ENCODE results near the gene BRD7.

DNA sequence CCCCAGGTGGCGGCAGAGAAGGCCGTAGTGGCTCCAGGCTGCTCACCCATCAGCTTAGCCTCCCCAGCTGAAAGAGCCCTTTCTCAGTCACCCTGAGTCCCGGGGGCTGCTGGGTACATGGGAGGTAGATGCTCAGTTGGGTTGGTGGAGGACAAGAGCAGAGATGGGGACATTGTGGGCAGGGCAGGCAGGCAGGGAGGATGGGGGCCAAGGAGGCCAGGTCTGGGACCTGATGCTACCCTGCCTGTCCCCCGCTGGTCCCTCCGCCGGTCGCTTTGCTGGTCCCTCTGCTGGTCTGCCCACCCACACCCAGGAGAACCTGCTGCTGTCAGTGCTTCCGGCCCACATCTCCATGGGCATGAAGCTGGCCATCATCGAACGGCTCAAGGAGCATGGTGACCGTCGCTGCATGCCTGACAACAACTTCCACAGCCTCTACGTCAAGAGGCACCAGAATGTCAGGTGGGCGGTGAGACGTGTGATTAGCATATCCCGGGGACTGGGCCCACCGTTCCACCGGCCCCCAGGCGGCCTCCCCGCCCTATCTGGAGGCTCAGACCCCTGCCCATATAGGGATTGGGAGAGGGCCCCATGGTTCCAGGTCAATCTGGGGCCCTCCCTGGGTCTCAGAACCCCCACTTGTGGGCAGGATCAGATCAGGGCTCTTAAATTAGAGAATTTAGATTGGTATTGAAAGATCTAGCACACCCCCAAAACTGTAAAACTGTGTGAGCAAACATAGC, 75.6 kb downstream of the BRD7 start:
- TF ChIP-seq, protein P1, sequence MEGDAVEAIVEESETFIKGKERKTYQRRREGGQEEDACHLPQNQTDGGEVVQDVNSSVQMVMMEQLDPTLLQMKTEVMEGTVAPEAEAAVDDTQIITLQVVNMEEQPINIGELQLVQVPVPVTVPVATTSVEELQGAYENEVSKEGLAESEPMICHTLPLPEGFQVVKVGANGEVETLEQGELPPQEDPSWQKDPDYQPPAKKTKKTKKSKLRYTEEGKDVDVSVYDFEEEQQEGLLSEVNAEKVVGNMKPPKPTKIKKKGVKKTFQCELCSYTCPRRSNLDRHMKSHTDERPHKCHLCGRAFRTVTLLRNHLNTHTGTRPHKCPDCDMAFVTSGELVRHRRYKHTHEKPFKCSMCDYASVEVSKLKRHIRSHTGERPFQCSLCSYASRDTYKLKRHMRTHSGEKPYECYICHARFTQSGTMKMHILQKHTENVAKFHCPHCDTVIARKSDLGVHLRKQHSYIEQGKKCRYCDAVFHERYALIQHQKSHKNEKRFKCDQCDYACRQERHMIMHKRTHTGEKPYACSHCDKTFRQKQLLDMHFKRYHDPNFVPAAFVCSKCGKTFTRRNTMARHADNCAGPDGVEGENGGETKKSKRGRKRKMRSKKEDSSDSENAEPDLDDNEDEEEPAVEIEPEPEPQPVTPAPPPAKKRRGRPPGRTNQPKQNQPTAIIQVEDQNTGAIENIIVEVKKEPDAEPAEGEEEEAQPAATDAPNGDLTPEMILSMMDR (IDR thresholded peaks at IDR 0.05; ENCODE audit: low read depth, low read length, missing input control) = no peak
- TF ChIP-seq YY1 (IDR thresholded peaks at IDR 0.05) = no peak
- no peak for TF ChIP-seq RAD21 (IDR thresholded peaks at IDR 0.05)
- TF ChIP-seq, protein P2, sequence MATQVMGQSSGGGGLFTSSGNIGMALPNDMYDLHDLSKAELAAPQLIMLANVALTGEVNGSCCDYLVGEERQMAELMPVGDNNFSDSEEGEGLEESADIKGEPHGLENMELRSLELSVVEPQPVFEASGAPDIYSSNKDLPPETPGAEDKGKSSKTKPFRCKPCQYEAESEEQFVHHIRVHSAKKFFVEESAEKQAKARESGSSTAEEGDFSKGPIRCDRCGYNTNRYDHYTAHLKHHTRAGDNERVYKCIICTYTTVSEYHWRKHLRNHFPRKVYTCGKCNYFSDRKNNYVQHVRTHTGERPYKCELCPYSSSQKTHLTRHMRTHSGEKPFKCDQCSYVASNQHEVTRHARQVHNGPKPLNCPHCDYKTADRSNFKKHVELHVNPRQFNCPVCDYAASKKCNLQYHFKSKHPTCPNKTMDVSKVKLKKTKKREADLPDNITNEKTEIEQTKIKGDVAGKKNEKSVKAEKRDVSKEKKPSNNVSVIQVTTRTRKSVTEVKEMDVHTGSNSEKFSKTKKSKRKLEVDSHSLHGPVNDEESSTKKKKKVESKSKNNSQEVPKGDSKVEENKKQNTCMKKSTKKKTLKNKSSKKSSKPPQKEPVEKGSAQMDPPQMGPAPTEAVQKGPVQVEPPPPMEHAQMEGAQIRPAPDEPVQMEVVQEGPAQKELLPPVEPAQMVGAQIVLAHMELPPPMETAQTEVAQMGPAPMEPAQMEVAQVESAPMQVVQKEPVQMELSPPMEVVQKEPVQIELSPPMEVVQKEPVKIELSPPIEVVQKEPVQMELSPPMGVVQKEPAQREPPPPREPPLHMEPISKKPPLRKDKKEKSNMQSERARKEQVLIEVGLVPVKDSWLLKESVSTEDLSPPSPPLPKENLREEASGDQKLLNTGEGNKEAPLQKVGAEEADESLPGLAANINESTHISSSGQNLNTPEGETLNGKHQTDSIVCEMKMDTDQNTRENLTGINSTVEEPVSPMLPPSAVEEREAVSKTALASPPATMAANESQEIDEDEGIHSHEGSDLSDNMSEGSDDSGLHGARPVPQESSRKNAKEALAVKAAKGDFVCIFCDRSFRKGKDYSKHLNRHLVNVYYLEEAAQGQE (IDR thresholded peaks at IDR 0.05) = no peak
- TF ChIP-seq MAX (IDR thresholded peaks at IDR 0.05) = no peak
- TF ChIP-seq, protein P3, sequence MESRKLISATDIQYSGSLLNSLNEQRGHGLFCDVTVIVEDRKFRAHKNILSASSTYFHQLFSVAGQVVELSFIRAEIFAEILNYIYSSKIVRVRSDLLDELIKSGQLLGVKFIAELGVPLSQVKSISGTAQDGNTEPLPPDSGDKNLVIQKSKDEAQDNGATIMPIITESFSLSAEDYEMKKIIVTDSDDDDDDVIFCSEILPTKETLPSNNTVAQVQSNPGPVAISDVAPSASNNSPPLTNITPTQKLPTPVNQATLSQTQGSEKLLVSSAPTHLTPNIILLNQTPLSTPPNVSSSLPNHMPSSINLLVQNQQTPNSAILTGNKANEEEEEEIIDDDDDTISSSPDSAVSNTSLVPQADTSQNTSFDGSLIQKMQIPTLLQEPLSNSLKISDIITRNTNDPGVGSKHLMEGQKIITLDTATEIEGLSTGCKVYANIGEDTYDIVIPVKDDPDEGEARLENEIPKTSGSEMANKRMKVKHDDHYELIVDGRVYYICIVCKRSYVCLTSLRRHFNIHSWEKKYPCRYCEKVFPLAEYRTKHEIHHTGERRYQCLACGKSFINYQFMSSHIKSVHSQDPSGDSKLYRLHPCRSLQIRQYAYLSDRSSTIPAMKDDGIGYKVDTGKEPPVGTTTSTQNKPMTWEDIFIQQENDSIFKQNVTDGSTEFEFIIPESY (IDR thresholded peaks at IDR 0.05) = no peak
- no peak for TF ChIP-seq SP1 (IDR thresholded peaks at IDR 0.05)
- TF ChIP-seq ATF3 (IDR thresholded peaks at IDR 0.05) = no peak
- no peak for TF ChIP-seq EGR1 (IDR thresholded peaks at IDR 0.05; ENCODE audit: low read depth in 2 of 2)
- TF ChIP-seq GABPA (IDR thresholded peaks at IDR 0.05 in 1 of 2, conservative IDR thresholded peaks at IDR 0.05 in 1 of 2) = no peak
- no peak for TF ChIP-seq FOXA1 (IDR thresholded peaks at IDR 0.05)
- no peak for TF ChIP-seq TAF1 (conservative IDR thresholded peaks at IDR 0.05)

Measured in liver (tissue), 3 donors.